Inferior parietal cortex (tissue), 1 donor: Measurements from ENCODE around the gene HECTD1.
"Not testable (repeated sequence)": the region's sequence is repeated elsewhere in the genome, so short reads cannot be mapped to it uniquely, and the experiment has no call there.

ENCODE experiments used
- DNase-seq: peaks from one replicate; pipeline ENCODE4 v3.0.0-alpha.2; 2016; ENCODE audit errors: extremely low spot score

Gene HECTD1

DNA sequence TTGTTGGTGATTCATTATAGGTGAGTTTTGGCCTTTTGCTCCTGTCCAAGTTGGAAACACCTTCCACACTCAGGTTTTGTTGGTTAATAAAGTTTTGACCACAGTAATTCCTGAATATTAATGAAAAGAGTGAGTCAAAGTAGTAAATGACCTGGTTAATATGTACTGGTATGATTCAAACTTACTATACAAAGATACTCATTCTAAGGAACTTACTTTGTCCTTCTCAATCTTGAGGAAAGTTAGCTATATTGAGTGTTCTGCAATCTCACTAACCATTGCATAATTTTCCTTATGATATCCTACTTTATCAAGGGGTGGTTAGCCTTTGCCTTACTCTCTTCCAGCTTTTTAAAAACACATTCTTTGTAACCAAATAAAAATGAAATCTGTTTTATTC is 20.9 kb upstream of the HECTD1 start:
- no peak for DNase-seq

DNA sequence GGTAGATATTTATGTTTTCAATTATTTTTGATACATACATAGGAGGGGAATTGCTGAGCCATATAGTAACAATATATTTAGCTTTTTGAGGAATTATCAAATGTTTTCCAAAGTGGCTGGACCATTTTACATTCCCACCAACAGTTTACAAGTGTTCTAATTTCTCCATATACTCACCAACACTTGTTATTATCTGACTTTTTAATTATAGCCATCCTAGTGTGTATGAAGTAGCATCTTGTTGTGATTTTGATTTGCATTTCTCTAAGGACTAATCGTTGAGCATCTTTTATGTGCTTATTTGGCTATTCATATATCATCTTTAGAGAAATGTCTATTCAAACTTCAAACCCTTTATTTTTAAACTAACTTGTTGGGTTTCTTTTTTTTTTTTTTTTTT is 17.2 kb upstream of the HECTD1 start:
- no peak for DNase-seq

DNA sequence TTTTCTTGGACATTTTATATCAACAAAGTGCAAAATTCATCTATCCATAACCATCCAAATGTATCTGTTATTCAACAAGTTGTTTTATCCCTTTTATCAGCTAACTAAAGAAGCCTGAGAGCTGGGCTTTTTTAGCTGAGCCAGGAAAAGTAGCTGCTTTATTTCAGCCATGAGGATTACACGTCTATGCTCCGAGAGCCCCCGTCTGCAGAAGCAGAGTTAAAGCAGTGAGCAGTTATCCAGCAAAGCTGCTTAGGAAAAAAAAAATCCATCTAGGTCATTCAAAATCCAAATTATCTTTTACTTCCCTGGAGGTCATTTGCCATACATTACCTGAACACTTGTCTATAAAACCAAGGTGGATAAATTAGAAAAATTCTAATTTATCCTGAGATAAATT is 15.7 kb upstream of the HECTD1 start:
- no peak for DNase-seq

DNA sequence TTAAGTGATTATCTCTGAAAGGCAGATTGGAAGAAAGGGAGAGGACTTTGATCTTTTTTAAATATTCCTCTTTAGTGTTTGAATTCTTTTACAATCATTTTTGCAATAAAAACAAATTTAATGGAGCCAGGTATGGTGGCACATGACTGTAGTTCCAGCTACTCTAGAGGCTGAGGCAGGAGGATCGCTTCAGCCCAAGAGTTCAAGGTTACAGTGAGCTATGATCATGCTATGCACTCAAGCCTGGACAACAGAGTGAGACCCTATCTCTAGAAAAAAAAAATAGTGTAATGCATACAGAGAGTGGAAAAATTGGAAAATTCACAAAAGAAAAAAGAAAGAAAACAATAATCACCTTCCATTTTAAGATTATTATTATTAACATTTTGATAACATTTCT is 15.2 kb upstream of the HECTD1 start:
- DNase-seq = no peak

DNA sequence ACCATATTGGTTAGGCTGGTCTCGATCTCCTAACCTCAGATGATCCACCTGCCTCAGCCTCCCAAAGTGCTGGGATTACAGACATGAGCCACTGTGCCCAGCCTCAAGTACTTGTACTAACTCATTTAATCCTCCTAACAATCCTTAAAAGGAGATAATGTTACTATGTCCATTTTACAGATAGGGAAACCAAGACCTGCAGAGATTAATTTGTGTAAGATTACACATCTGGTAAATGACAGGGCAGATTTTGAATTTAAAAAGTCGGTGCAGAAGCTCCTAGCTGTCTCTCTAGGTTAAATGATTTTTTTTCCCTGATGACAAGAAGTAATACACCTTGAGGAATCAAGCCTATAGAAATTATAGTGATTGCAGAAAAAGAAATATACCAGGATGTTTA is 13.7 kb upstream of the HECTD1 start:
- no peak for DNase-seq

DNA sequence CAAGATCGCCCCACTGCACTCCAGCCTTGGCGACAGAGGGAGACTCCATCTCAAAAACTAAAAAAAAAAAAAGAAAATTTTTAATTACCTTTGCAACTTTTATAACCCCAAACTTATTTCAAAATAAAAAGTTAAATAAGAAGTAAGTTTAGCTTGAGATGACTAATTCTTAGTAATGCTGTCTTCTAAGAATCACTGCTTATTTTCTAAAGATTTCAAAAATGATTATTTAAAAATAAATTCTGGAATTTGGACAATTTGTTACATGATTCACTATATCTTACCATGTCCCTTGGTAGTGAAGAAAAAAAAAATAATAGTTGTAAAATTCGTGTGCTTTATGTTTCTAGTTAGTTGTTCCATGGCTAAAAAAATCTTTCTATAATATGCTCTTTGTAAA is 11.6 kb upstream of the HECTD1 start:
- DNase-seq = no peak

DNA sequence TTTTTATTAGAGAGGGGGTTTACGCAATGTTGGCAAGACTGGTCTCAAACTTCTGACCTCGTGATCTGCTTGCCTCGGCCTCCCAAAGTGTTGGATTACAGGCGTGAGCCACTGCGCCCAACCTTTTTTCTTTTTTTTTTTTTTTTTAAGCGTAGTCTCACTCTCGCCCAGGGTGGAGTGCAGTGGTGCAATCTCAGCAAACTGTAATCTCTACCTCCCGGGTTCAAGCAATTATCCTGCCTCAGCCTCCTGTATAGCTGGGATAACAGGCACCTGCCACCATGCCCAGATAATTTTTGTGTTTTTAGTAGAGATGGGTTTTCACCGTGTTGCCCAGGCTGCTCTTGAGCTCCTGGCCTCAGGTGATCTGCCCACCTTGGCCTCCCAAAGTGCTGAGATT is 8.8 kb upstream of the HECTD1 start:
- no peak for DNase-seq

DNA sequence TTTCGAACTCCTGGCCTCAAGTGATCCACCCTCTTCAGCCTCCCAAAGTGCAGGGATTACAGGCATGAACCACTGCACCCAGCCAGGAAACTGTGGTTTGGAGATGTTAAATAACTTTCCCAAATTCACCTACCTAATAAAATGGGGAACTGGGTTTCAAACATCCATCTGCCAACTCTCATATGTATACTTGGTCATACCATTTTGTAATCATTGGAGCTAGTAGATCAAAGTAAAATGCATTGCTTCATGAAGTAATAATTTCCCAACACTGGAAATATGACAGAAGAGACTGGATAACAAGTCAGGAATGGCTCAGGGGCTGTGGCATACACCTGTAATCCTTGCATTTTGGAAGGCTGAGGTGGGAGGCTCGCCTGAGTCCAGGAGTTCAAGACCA is 5.3 kb upstream of the HECTD1 start:
- DNase-seq = no peak

DNA sequence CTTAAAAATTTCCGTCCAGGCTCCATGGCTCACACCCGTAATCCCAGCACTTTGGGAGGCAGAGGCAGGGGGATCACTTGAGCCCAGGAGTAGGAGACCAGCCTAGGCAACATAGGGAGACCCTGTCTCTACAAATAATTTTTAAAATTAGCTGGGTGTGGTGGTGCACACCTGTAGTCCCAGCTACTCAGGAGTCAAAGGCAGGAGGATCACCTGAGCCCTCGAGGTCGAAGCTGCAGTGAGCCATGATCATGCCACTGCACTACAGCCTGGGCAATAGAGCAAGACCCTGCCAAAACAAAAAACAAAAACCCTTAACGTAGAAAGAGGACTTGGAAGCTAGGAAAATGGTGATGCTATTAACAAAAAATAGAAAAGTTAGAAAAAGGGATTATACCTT is 2.0 kb upstream of the HECTD1 start:
- DNase-seq = no peak

DNA sequence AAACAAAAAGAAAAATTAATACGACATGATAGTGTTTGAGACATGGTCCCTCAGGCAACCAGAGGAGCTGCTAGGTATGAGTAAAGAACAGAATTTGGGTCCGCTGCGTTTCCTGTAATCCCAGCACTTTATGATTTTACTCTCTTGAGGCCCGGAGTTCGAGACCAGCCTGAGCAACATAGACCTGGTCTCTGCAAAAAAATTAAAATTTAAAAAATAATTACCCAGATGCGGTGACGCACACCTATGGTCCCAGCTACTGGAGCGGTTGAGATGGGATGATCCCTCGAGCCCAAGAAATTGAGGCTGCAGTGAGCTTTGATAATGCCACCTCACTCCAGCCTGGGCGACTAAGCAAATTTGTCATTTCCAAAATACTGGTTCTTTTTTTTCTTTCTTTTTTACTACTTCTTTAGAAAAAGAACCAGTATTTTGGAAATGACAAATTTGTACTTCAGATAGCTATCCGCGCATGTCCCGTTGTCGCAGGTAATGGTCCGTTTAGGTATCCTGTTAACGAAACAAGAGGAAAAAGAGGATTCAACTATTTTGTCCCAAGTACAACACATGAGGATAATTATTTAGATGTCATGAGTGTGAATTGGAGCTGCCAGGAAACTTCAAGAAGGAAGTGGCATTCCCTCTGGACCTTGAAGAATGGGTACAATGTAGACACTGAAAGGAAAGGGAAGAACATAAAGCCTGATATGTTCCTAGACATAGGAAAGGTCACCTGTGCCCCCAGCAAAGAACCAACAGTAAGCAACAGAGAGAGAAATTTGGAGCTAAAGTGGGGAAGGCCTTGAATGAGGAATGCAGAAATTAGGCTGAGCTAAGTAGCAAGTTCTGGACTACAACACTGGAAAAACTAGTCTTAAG is 1.2 kb upstream of the HECTD1 start:
- no peak for DNase-seq

DNA sequence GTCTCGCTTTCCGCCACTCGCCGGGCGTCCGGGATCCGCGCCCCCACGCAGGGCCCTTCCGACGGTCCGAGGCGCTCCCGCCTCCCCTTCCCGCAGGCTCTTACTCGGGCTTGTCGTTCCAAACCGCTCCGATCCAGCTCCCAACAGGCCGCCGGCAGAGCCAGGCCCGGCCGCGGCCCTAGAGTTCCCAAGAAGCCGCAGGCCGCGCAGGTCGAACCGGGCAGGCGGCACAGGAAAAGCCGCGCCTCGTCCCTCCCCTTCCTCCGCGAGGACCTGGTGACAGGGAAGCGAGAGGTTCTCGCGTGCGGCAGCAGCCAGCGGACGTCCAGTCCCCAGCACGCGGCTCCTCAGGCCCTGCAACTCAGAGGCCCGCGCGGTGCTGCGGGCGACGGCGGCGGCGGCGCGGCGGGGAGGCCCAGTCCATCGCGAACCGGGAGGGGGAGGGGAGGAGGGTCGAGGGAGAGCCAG is 272 bp downstream of the HECTD1 start:
- peak; percentile 79 for DNase-seq

DNA sequence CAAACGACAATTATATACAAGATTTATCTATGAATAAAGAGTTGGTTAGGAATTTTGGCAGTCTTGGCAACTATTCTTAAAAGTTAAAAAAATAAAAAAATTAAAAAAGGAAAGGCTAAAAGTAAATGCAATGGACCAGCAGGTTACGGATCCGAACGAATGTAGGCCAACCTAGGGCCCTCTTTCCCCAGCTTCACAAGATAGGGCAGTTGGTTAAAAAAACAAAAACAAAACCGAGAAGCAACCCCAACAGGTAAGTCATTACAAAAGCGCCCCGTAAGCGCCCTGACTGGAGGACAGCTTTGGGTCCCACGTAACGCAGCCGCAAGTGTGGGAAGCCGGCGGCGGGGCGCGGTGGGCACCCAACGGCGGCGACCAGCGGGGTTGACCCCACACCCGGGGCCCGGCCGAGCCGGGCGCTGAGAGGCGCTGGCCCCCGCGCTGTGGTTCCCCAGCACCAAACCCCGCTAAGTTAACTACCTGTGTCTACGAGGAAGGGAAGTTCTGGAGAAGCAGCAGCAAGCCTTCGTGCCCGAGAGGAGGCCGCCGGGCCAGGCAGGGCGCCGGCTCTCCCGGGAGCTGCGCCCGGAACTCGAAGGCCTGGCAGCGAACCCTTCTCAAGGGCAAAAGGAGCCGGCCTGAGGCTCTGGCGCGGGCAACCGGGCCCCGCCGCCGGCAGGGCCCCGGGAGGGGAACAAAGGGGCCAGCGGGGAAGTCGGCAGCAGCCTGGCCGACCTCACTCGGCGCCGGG is 882 bp downstream of the HECTD1 start:
- DNase-seq = no peak

DNA sequence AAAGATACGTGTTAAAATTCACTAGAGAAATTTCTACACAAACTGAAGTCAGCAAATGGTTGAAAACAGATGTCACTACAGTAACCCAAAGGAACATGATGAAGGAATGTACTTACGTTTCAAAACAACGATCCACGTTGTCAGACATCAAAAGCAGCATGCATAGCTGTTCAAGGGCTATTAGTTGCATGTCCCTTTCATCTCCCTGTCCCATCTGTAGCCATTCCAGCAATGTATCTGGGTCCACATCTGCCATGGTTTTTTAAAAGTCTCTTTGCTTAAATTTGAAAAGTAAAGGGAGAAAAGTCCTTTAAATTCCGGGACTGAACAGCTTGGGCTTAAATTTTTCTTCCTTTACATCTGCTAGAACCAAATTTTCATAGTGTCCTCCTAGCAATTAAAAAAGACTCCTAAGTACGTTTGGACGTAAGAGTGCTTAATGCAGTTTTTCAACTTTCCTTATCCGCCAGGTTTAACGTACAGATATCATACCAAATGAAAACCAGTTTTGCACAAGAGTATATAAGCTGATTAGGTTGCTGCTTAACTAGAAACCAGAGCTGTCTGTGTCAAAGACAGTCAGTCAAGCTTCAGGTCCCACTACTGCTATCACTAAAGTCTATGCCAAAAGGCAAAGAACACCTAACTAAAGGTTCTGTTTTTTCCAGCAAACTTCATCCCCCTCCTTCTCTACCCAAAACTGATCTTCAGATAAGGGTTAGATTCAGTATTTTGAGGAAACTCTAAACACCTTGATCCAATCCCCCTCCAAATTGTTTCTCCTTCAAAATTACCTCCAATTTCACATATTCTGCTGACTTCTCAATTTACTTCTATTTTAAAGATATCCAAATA is 1.7 kb downstream of the HECTD1 start:
- peak; percentile 21 for DNase-seq

DNA sequence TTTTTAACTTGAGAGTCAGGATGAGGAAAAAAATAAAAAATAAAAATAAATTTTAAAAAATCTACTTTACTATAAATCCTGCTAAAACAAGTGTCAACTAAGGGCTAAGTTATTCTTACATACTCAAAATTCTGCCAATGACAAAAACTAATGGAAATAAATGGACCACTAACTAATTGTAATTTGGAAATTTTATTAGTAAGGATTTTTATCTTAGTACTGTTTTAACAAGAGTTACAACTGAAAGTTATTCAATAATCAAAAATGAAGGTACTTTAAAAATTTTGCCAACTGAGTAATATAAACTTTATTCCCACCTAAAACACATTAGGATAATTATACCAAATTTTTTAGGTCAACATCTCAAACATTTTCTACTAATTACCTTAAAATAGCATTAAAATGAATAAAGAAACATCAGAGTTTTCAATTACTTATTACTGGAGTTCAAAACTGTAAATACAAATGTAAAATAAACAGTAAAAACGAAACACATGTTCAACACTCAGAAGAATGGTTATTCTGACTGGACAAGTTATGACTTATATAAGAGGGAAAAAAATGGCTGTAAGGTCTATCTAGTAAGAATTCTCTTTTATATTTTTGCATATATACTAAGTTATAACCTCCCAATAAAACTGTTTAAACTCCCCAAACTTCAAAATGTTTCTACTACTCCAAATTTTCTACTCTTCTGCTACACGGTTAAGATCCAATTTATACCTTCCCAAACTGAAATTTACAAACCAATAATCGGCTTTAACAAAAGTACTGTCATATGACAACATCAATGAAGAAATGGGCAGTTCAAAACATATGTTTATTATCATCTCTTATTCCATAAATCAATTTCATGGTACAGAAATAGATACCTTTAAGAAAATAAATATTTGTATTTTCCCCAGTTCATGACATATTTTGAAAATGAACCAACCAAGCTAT is 2.7 kb downstream of the HECTD1 start:
- DNase-seq = no peak

DNA sequence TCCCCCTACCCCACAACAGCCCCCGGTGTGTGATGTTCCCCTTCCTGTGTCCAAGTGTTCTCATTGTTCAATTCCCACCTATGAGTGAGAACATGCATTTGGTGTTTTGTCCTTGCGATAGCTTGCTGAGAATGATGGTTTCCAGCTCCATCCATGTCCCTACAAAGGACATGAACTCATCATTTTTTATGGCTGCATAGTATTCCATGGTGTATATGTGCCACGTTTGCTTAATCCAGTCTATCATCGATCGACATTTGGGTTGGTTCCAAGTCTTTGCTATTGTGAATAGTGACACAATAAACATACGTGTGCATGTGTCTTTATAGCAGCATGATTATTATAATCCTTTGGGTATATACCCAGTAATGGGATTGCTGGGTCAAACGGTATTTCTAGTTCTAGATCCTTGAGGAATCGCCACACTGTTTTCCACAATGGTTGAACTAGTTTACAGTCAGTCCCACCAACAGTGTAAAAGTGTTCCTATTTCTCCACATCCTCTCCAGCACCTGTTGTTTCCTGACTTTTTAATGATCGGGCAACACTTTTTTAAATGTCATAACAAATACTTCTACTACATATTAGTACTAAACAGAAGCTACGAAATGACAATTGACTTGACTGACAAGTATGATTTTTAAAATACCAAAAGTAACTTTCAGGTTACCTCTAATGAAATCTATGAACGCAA is 3.5 kb downstream of the HECTD1 start:
- DNase-seq = not testable (repeated sequence)

DNA sequence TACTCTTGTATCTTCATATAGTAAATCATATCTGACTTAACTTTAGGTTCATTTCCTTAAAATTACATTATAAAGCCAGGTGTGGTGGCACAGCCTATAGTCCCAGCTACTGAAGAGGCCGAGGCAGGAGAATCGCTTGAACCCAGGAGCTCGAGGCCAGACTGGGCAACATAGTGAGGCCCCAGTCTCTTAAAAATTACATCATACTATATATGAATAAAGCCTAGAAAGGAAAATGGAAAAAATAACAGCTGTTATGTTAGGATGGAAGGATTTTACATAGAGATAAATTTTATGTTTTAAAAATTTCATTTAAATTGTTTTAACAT is 4.2 kb downstream of the HECTD1 start:
- no peak for DNase-seq

DNA sequence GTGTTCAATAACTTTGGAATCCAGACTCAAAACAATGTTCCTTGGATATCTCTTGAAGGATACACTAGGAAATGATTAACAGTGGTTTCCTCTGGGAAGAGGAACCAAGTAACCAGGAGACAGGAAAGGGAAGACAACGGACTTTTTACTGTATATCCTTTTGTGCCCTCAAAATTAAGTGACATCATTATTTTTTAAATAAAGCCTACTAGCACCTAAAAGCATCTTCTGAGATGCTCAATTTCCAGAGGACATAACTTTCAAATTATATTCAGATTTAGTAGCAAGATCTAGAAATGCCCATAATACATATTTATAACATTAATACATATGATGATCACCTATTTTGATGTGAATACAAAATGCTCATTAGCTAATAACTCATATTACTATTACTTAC is 6.5 kb downstream of the HECTD1 start:
- no peak for DNase-seq

DNA sequence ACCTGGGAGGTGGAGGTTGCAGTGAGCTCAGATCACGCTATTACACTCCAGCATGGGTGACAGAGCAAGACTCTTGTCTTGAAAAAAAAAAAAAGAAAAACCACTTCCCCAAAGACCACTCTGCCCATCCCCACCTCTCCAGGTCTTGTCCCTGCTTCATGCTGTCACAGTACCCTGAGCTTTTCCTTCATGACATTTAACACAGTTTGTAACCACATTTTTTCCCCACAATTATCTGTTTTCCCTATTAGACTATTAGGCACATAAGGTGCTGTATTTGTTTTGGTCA is 6.9 kb downstream of the HECTD1 start:
- DNase-seq = no peak

DNA sequence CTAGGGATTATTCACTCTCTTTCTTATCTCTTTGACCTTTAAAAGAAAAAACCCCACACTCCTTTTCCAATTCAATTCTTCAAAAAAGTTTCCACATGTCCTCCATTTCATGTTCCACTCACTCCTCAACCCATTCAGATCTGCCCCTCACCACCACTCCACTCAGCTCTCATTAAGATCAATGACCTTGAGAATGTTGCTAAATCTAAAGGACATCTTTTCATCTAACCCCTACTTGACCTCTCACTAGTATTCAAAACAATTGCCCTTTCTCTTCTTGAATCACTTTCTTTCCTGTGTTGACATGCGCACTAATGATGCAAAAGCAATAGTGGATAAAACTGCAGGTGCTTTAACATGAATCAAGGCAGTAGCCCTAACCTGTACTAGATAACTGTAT is 9.9 kb downstream of the HECTD1 start:
- no peak for DNase-seq

DNA sequence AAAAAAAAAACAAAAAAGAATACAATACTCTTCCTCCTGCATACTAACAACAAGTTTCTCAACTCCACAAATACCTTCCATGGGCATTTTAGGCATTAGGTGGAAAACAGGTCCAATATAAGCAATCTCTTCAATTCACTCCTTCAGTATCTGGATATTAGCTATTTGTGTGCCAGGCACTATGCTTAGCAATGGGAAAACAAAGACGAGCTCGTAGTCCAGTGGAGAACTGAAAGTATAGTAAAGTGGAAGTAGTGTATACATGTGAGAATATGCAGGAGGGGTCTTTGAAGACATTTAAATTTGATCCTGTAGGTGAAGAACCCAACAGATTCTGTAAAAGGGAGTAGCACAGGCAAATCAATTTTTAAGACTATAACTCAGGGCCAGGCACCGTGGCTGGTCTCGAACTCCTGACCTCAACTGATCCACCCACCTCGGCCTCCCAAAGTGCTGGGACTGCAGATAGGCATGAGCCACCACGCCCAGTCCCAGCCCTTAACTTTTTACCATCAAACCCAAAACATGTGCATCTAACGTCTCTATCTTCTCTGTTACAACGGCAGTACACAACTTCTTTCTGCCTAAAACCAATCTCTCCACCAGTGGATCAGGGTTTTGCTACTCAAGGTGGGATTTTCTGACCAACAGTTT is 10.6 kb downstream of the HECTD1 start:
- no peak for DNase-seq
